Measurements from ENCODE around the gene DNER.
"Not testable (repeated sequence)": the region's sequence is repeated elsewhere in the genome, so short reads cannot be mapped to it uniquely, and the experiment has no call there.

The DNER gene

GRCh38 chr2:229378386-229378785 lies 336.0 kb downstream of the DNER start:
- Histone ChIP-seq H3K9me3 (ENCODE audit: insufficient read depth, low read length) (no peaks in the 10 kb centered on the region; the same call in 1 of the 2 replicates), H3K27me3 (ENCODE audit: insufficient read depth, insufficient read length) (no peaks in the 10 kb centered on the region), H3K4me1 (ENCODE audit: insufficient read depth, insufficient read length) (no peaks in the 10 kb centered on the region), H3K9ac (ENCODE audit: insufficient read length, low read depth) (no peak overlapping the region), H3K4me3 (ENCODE audit: insufficient read length, low read depth) (no peak overlapping the region), H3K36me3 (ENCODE audit: insufficient read depth, insufficient read length, low read length) (no peaks in the 10 kb centered on the region)
- no peak for DNase-seq (ENCODE audit: low read depth, low spot score)
- TF ChIP-seq SUZ12 (IDR thresholded peaks at IDR 0.05; ENCODE audit: extremely low read depth, insufficient read depth, insufficient read length) (no peak), ZNF274 (IDR thresholded peaks at IDR 0.05; ENCODE audit: low read depth, low read length) (no peak), YY1 (IDR thresholded peaks at IDR 0.05; ENCODE audit: insufficient read depth, insufficient read length) (no peak)

- H3K27me3 ChIP-seq (ENCODE audit: insufficient read depth, insufficient read length) = no peaks in the 10 kb centered on the region
- H3K9ac ChIP-seq (ENCODE audit: insufficient read length, low read depth) = no peak overlapping the region
- no peak overlapping the region for H3K4me3 ChIP-seq (ENCODE audit: insufficient read length, low read depth)
- H3K4me1 ChIP-seq (ENCODE audit: insufficient read depth, insufficient read length) = no peaks in the 10 kb centered on the region
- H3K36me3 ChIP-seq (ENCODE audit: insufficient read depth, insufficient read length, low read length) = no peaks in the 10 kb centered on the region
- DNase-seq (ENCODE audit: low read depth, low spot score) = no peak
- TF ChIP-seq SUZ12 (IDR thresholded peaks at IDR 0.05; ENCODE audit: extremely low read depth, insufficient read depth, insufficient read length) = no peak
- no peak for TF ChIP-seq YY1 (IDR thresholded peaks at IDR 0.05; ENCODE audit: insufficient read depth, insufficient read length)
- TF ChIP-seq ZNF274 (IDR thresholded peaks at IDR 0.05; ENCODE audit: low read depth, low read length) = no peak
- no peaks in the 10 kb centered on the region; the same call in 1 of the 2 replicates for H3K9me3 ChIP-seq (ENCODE audit: insufficient read depth, low read length)
These were observed 337.5 kb downstream of the DNER start for GRCh38 chr2:229376866-229377265.

DNA sequence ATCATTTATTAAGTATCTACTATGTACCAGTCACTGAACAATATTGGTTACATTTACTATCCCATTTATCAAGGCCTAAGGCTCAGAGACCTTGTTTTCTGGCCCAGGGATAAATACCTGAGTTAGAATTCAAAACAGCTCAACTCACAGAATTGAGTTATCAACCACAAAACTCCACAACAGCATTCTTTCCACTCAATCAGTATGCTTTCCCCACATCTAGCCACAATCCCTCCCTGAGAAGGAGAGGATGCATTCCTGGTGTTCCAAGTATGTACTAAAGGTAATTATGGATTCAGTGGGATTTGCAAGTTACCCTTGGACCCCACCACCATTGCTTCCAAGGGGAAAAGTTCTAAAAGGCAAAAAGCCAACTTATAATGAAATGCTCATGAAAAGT lies 339.1 kb downstream of the DNER start:
- Histone ChIP-seq H3K27me3 (ENCODE audit: insufficient read depth, insufficient read length) (no peaks in the 10 kb centered on the region), H3K36me3 (ENCODE audit: insufficient read depth, insufficient read length, low read length) (no peaks in the 10 kb centered on the region), H3K4me1 (ENCODE audit: insufficient read depth, insufficient read length) (no peaks in the 10 kb centered on the region), H3K4me3 (ENCODE audit: insufficient read length, low read depth) (no peak overlapping the region), H3K9ac (ENCODE audit: insufficient read length, low read depth) (no peak overlapping the region), H3K9me3 (ENCODE audit: insufficient read depth, low read length) (no peaks in the 10 kb centered on the region)
- DNase-seq (ENCODE audit: low read depth, low spot score) = no peak
- TF ChIP-seq SUZ12 (IDR thresholded peaks at IDR 0.05; ENCODE audit: extremely low read depth, insufficient read depth, insufficient read length) = no peak

GRCh38 chr2:229373311-229373710 lies 341.0 kb downstream of the DNER start:
- H3K4me1 ChIP-seq (ENCODE audit: insufficient read depth, insufficient read length); H3K36me3 ChIP-seq (ENCODE audit: insufficient read depth, insufficient read length, low read length); H3K27me3 ChIP-seq (ENCODE audit: insufficient read depth, insufficient read length); DNase-seq (ENCODE audit: low read depth, low spot score); H3K4me3 ChIP-seq (ENCODE audit: insufficient read length, low read depth); H3K9ac ChIP-seq (ENCODE audit: insufficient read length, low read depth): not testable (repeated sequence)
- H3K9me3 ChIP-seq (ENCODE audit: insufficient read depth, low read length) = peaks cover 15% of the 10 kb centered on the region; the same call in 1 of the 2 replicates

GRCh38 chr2:229372207-229372606 lies 342.1 kb downstream of the DNER start:
- Histone ChIP-seq H3K9ac (ENCODE audit: insufficient read length, low read depth) (no peak overlapping the region), H3K4me3 (ENCODE audit: insufficient read length, low read depth) (no peak overlapping the region), H3K36me3 (ENCODE audit: insufficient read depth, insufficient read length, low read length) (no peaks in the 10 kb centered on the region), H3K27me3 (ENCODE audit: insufficient read depth, insufficient read length) (no peaks in the 10 kb centered on the region), H3K9me3 (ENCODE audit: insufficient read depth, low read length) (peaks cover 20% of the 10 kb centered on the region; the same call in 1 of the 2 replicates), H3K4me1 (ENCODE audit: insufficient read depth, insufficient read length) (no peaks in the 10 kb centered on the region)
- DNase-seq (ENCODE audit: low read depth, low spot score) = no peak
- no peak for TF ChIP-seq ZNF274 (IDR thresholded peaks at IDR 0.05; ENCODE audit: low read depth, low read length)
- TF ChIP-seq SUZ12 (IDR thresholded peaks at IDR 0.05; ENCODE audit: extremely low read depth, insufficient read depth, insufficient read length) = no peak
- no peak for TF ChIP-seq YY1 (IDR thresholded peaks at IDR 0.05; ENCODE audit: insufficient read depth, insufficient read length)

DNA sequence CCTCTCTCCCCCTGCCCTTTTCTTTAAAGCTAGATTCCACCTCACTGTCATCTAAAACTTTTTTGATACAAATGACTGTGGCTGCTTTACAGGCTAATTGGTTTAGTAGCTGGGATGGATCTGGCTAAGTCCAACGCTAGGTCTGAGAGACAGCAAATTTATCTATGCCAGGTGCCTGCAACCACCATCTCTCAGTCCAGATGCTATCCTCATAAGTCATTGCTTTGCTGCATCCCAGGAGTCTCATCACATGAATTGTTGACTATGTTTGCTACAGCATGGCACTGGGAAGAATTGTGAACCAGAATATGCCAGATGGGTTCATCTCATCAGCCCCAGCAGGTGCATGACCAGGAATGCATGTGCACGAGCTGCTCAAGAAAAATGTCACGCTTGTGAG lies 343.3 kb downstream of the DNER start:
- no peak for TF ChIP-seq ZNF274 (IDR thresholded peaks at IDR 0.05; ENCODE audit: low read depth, low read length)
- TF ChIP-seq YY1 (IDR thresholded peaks at IDR 0.05; ENCODE audit: insufficient read depth, insufficient read length) = no peak
- no peak for TF ChIP-seq SUZ12 (IDR thresholded peaks at IDR 0.05; ENCODE audit: extremely low read depth, insufficient read depth, insufficient read length)
- Histone ChIP-seq H3K36me3 (ENCODE audit: insufficient read depth, insufficient read length, low read length) (no peaks in the 10 kb centered on the region), H3K27me3 (ENCODE audit: insufficient read depth, insufficient read length) (no peaks in the 10 kb centered on the region), H3K4me1 (ENCODE audit: insufficient read depth, insufficient read length) (no peaks in the 10 kb centered on the region), H3K9me3 (ENCODE audit: insufficient read depth, low read length) (peaks cover 20% of the 10 kb centered on the region; the same call in 1 of the 2 replicates), H3K9ac (ENCODE audit: insufficient read length, low read depth) (no peak overlapping the region), H3K4me3 (ENCODE audit: insufficient read length, low read depth) (no peak overlapping the region)
- no peak for DNase-seq (ENCODE audit: low read depth, low spot score)

- Histone ChIP-seq H3K36me3 (ENCODE audit: insufficient read depth, insufficient read length, low read length) (no peaks in the 10 kb centered on the region), H3K4me1 (ENCODE audit: insufficient read depth, insufficient read length) (no peaks in the 10 kb centered on the region)
- no peak for TF ChIP-seq SUZ12 (IDR thresholded peaks at IDR 0.05; ENCODE audit: extremely low read depth, insufficient read depth, insufficient read length)
- TF ChIP-seq YY1 (IDR thresholded peaks at IDR 0.05; ENCODE audit: insufficient read depth, insufficient read length) = no peak
- no peak for TF ChIP-seq ZNF274 (IDR thresholded peaks at IDR 0.05; ENCODE audit: low read depth, low read length)
These were observed 343.8 kb downstream of the DNER start for GRCh38 chr2:229370509-229370908.

More at GRCh38 chr2:229370509-229370908, 343.8 kb downstream of the DNER start:
- Histone ChIP-seq H3K4me3 (ENCODE audit: insufficient read length, low read depth) (no peak overlapping the region), H3K9ac (ENCODE audit: insufficient read length, low read depth) (no peak overlapping the region), H3K27me3 (ENCODE audit: insufficient read depth, insufficient read length) (no peaks in the 10 kb centered on the region), H3K9me3 (ENCODE audit: insufficient read depth, low read length) (peaks cover 20% of the 10 kb centered on the region; the same call in 1 of the 2 replicates)
- no peak for DNase-seq (ENCODE audit: low read depth, low spot score)
